Measurements from ENCODE around the gene RNU1-3.
"Not testable (repeated sequence)": the region's sequence is repeated elsewhere in the genome, so short reads cannot be mapped to it uniquely, and the experiment has no call there.

The RNU1-3 gene

GRCh38 chr1:16694308-16694702, 27.6 kb upstream of the RNU1-3 start:
- in situ Hi-C loops (cut with MboI; ENCODE audit: low sequenced_read_pairs) = not testable (repeated sequence)

- in situ Hi-C loops (cut with MboI; ENCODE audit: low sequenced_read_pairs) = not testable (repeated sequence)
Measured at GRCh38 chr1:16693449-16694307, 26.9 kb upstream of the RNU1-3 start.

- in situ Hi-C loops (cut with MboI; ENCODE audit: low sequenced_read_pairs) = not testable (repeated sequence)
Measured at GRCh38 chr1:16692717-16693448, 26.1 kb upstream of the RNU1-3 start.

- in situ Hi-C loops (cut with MboI; ENCODE audit: low sequenced_read_pairs) = not testable (repeated sequence)
Measured at GRCh38 chr1:16692283-16692682, 25.5 kb upstream of the RNU1-3 start.

GRCh38 chr1:16690971-16691682, 24.4 kb upstream of the RNU1-3 start:
- in situ Hi-C loops (cut with MboI; ENCODE audit: low sequenced_read_pairs) = not testable (repeated sequence)

- in situ Hi-C loops (cut with MboI; ENCODE audit: low sequenced_read_pairs) = not testable (repeated sequence)
Measured at GRCh38 chr1:16687132-16687800, 20.5 kb upstream of the RNU1-3 start.

GRCh38 chr1:16685445-16686371, 19.0 kb upstream of the RNU1-3 start:
- in situ Hi-C loops (cut with MboI; ENCODE audit: low sequenced_read_pairs) = not testable (repeated sequence)

- in situ Hi-C loops (cut with MboI; ENCODE audit: low sequenced_read_pairs) = not testable (repeated sequence)
Measured at GRCh38 chr1:16684738-16685337, 18.1 kb upstream of the RNU1-3 start.

GRCh38 chr1:16684152-16684551, 17.4 kb upstream of the RNU1-3 start:
- in situ Hi-C loops (cut with MboI; ENCODE audit: low sequenced_read_pairs) = not testable (repeated sequence)

GRCh38 chr1:16682803-16683202, 16.1 kb upstream of the RNU1-3 start:
- in situ Hi-C loops (cut with MboI; ENCODE audit: low sequenced_read_pairs) = not testable (repeated sequence)

GRCh38 chr1:16680366-16680765, 13.6 kb upstream of the RNU1-3 start:
- in situ Hi-C loops (cut with MboI; ENCODE audit: low sequenced_read_pairs) = not testable (repeated sequence)

GRCh38 chr1:16677552-16678431, 11.0 kb upstream of the RNU1-3 start:
- in situ Hi-C loops (cut with MboI; ENCODE audit: low sequenced_read_pairs) = no loop called here

GRCh38 chr1:16676661-16677523, 10.1 kb upstream of the RNU1-3 start:
- in situ Hi-C loops (cut with MboI; ENCODE audit: low sequenced_read_pairs) = not testable (repeated sequence)

GRCh38 chr1:16675118-16675510, 8.4 kb upstream of the RNU1-3 start:
- in situ Hi-C loops (cut with MboI; ENCODE audit: low sequenced_read_pairs) = not testable (repeated sequence)

- in situ Hi-C loops (cut with MboI; ENCODE audit: low sequenced_read_pairs) = not testable (repeated sequence)
Measured at GRCh38 chr1:16673976-16674375, 7.2 kb upstream of the RNU1-3 start.

- in situ Hi-C loops (cut with MboI; ENCODE audit: low sequenced_read_pairs) = not testable (repeated sequence)
Measured at GRCh38 chr1:16665836-16666235, 912 bp downstream of the RNU1-3 start.

- in situ Hi-C loops (cut with MboI; ENCODE audit: low sequenced_read_pairs) = not testable (repeated sequence)
Measured at GRCh38 chr1:16658234-16658633, 8.5 kb downstream of the RNU1-3 start.
